Transverse colon (tissue), 4 donors: ENCODE data around the gene COX17.

Experiments used
- POLR2A ChIP-seq: fragments of 450-650 bp; IDR thresholded peaks from one replicate; pipeline ENCODE4 v1.6.1; 2016; ENCODE audit warnings: antibody characterized with exemption, mild to moderate bottlenecking, moderate library complexity
- POLR2AphosphoS5 ChIP-seq, 3 donors: sonication (generic); formaldehyde crosslinking; IDR thresholded peaks; one replicate each; pipeline ENCODE4 v1.6.1; 2016; ENCODE audit warnings: antibody characterized with exemption in 3 of 3
- TF ChIP-seq, protein P1 (sequence below), 5 experiments: fragments of 200-600 bp in 3 of 5; fragments of 450-650 bp in 2 of 5; sonication (generic) in 3 of 5; IDR thresholded peaks; 1 replicate in 2 of 5; 2 replicates in 3 of 5; pipeline ENCODE4 v1.5.1; 2016 to 2017; ENCODE audit warnings: antibody characterized with exemption in 5 of 5, inconsistent platforms in 3 of 5, mild to moderate bottlenecking in 2 of 5, moderate library complexity in 1 of 5

DNA sequence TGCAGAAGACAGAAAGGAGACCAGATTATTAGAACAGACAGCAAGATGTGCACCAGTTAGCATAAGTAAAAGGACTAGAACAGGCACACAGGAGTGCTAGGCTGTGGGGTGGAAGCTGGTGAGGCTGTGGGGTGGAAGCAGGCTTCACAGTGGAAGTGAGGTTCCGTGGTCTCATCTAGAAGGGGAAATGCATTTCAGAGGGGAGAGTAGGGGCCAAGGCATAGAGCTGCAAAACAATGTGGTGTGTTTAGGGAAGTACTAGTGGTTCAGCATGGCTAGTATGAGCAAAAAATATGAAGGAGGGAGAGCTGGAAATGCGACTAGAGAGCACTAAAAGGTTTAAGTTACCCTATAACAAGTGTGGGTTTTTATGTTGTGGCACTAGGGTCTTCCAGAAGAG is 23.3 kb downstream of the COX17 start:
- TF ChIP-seq, protein P1, sequence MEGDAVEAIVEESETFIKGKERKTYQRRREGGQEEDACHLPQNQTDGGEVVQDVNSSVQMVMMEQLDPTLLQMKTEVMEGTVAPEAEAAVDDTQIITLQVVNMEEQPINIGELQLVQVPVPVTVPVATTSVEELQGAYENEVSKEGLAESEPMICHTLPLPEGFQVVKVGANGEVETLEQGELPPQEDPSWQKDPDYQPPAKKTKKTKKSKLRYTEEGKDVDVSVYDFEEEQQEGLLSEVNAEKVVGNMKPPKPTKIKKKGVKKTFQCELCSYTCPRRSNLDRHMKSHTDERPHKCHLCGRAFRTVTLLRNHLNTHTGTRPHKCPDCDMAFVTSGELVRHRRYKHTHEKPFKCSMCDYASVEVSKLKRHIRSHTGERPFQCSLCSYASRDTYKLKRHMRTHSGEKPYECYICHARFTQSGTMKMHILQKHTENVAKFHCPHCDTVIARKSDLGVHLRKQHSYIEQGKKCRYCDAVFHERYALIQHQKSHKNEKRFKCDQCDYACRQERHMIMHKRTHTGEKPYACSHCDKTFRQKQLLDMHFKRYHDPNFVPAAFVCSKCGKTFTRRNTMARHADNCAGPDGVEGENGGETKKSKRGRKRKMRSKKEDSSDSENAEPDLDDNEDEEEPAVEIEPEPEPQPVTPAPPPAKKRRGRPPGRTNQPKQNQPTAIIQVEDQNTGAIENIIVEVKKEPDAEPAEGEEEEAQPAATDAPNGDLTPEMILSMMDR (IDR thresholded peaks at IDR 0.05): no peak
- TF ChIP-seq POLR2AphosphoS5 (IDR thresholded peaks at IDR 0.05) (no peak), POLR2A (no peak)
